ENCODE results near the gene AADACL4. TPM values are rescaled to one million over a fixed set of nuclear protein-coding genes. Genes with fewer than 3 reads are reported as not detected.

AADACL4 gene
- total and polyA plus RNA-seq, 9 of the 15 experiments (the other 6 are each of a cell fraction or from before 2014, with no cell fraction given) = not detected

DNA sequence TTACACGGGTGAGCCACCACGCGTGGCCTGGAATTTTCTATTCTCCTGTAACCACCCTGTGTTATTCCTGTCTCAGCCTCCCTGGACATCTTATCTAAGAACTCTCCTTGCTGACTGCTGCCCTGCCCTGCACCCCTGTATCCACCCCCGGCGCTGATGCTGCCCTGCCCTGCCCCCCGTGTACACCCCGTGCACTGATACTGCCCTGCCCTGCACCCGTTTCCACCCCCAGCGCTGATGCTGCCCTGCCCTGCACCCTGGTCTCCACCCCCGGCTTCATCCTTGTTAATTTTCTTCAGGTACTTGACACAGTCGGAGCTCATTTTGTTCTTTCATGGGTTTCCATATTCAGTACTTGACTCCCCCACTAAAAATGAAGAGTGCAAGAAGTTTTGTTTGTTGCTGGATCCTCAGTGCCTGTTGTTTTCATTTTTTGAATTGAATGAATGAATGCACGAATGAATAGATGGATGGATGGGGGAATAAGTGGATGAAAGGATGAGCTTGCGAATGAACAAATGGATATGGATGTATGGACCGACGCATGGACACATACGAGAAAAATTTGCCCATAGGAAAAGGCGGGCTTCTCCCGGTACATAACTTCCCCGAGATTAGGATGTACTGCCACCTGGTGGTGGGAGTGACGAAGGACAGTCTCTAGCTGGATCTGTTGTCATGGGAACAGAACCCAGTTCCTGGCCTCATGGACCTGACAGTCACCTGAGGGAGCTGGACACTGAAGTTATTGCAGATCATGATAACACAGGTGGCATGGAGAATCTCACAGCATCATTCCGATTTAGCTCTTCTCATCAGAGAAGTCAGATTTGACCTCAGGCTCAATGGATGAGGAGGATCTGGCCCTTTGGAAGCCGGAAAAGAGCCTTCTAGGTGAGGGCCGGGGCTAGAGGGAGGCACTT is 14.9 kb downstream of the AADACL4 start (continued):
- TF ChIP-seq, protein P1, sequence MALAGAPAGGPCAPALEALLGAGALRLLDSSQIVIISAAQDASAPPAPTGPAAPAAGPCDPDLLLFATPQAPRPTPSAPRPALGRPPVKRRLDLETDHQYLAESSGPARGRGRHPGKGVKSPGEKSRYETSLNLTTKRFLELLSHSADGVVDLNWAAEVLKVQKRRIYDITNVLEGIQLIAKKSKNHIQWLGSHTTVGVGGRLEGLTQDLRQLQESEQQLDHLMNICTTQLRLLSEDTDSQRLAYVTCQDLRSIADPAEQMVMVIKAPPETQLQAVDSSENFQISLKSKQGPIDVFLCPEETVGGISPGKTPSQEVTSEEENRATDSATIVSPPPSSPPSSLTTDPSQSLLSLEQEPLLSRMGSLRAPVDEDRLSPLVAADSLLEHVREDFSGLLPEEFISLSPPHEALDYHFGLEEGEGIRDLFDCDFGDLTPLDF (CRISPR knock-in tag; IDR thresholded peaks at IDR 0.05) = peak; percentile 63; the same call in 1 of the 2 replicates
- TF ChIP-seq NFATC3 (IDR thresholded peaks at IDR 0.05) = peak; percentile 47; the same call in 1 of the 2 replicates
- TF ChIP-seq CC2D1A (IDR thresholded peaks at IDR 0.05) = peak; percentile 80; the same call in 1 of the 2 replicates
- peak; percentile 66 for TF ChIP-seq L3MBTL2 (IDR thresholded peaks at IDR 0.05)
- TF ChIP-seq STAG1 (CRISPR knock-in tag; IDR thresholded peaks at IDR 0.05; ENCODE audit: borderline replicate concordance) = peak; percentile 99
- TF ChIP-seq CREB1 (IDR thresholded peaks at IDR 0.05) = 0 out of 2 replicates have a peak, but pooled peaks have one; percentile 29
- peak; percentile 70 for TF ChIP-seq CREB1 (CRISPR knock-in tag; IDR thresholded peaks at IDR 0.05)
- TF ChIP-seq RFX1 (IDR thresholded peaks at IDR 0.05) = peak; percentile 99
- TF ChIP-seq ZBTB17 (CRISPR knock-in tag; IDR thresholded peaks at IDR 0.05) = 0 out of 2 replicates have a peak, but pooled peaks have one; percentile 45
- TF ChIP-seq ZNF316 (IDR thresholded peaks at IDR 0.05) = peak; percentile 93
- 0 out of 2 replicates have a peak, but pooled peaks have one; percentile 46 for TF ChIP-seq MYC (IDR thresholded peaks at IDR 0.05; ENCODE audit: low read depth, low read length)
- no peak for TF ChIP-seq MYC (CRISPR knock-in tag; IDR thresholded peaks at IDR 0.05; ENCODE audit: borderline replicate concordance, low read depth)
- TF ChIP-seq CBX5 (IDR thresholded peaks at IDR 0.05; ENCODE audit: borderline replicate concordance, low read depth) = peak; percentile 79
- TF ChIP-seq, protein P2, sequence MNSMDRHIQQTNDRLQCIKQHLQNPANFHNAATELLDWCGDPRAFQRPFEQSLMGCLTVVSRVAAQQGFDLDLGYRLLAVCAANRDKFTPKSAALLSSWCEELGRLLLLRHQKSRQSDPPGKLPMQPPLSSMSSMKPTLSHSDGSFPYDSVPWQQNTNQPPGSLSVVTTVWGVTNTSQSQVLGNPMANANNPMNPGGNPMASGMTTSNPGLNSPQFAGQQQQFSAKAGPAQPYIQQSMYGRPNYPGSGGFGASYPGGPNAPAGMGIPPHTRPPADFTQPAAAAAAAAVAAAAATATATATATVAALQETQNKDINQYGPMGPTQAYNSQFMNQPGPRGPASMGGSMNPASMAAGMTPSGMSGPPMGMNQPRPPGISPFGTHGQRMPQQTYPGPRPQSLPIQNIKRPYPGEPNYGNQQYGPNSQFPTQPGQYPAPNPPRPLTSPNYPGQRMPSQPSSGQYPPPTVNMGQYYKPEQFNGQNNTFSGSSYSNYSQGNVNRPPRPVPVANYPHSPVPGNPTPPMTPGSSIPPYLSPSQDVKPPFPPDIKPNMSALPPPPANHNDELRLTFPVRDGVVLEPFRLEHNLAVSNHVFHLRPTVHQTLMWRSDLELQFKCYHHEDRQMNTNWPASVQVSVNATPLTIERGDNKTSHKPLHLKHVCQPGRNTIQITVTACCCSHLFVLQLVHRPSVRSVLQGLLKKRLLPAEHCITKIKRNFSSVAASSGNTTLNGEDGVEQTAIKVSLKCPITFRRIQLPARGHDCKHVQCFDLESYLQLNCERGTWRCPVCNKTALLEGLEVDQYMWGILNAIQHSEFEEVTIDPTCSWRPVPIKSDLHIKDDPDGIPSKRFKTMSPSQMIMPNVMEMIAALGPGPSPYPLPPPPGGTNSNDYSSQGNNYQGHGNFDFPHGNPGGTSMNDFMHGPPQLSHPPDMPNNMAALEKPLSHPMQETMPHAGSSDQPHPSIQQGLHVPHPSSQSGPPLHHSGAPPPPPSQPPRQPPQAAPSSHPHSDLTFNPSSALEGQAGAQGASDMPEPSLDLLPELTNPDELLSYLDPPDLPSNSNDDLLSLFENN (IDR thresholded peaks at IDR 0.05; ENCODE audit: low read depth in 2 of 2, low read length in 2 of 2) = no peak
- TF ChIP-seq, protein P3, sequence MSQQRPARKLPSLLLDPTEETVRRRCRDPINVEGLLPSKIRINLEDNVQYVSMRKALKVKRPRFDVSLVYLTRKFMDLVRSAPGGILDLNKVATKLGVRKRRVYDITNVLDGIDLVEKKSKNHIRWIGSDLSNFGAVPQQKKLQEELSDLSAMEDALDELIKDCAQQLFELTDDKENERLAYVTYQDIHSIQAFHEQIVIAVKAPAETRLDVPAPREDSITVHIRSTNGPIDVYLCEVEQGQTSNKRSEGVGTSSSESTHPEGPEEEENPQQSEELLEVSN (IDR thresholded peaks at IDR 0.05; ENCODE audit: borderline replicate concordance in 1 of 2, extremely low read depth in 1 of 2, insufficient read depth in 1 of 2, insufficient read length in 1 of 2, low read depth in 1 of 2, low read length in 1 of 2, poor library complexity in 1 of 2, severe bottlenecking in 1 of 2) = peak in 1 of 2 experiments; percentile 48
- TF ChIP-seq, protein P4, sequence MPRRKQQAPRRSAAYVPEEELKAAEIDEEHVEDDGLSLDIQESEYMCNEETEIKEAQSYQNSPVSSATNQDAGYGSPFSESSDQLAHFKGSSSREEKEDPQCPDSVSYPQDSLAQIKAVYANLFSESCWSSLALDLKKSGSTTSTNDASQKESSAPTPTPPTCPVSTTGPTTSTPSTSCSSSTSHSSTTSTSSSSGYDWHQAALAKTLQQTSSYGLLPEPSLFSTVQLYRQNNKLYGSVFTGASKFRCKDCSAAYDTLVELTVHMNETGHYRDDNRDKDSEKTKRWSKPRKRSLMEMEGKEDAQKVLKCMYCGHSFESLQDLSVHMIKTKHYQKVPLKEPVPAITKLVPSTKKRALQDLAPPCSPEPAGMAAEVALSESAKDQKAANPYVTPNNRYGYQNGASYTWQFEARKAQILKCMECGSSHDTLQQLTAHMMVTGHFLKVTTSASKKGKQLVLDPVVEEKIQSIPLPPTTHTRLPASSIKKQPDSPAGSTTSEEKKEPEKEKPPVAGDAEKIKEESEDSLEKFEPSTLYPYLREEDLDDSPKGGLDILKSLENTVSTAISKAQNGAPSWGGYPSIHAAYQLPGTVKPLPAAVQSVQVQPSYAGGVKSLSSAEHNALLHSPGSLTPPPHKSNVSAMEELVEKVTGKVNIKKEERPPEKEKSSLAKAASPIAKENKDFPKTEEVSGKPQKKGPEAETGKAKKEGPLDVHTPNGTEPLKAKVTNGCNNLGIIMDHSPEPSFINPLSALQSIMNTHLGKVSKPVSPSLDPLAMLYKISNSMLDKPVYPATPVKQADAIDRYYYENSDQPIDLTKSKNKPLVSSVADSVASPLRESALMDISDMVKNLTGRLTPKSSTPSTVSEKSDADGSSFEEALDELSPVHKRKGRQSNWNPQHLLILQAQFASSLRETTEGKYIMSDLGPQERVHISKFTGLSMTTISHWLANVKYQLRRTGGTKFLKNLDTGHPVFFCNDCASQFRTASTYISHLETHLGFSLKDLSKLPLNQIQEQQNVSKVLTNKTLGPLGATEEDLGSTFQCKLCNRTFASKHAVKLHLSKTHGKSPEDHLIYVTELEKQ (CRISPR knock-in tag; IDR thresholded peaks at IDR 0.05) = no peak
- TF ChIP-seq CTBP1 (IDR thresholded peaks at IDR 0.05; ENCODE audit: borderline replicate concordance) = peak; percentile 72
- peak; percentile 66; the same call in 1 of the 2 replicates for TF ChIP-seq LCOR (CRISPR knock-in tag; IDR thresholded peaks at IDR 0.05)

Measured in K562 (cell line).